PFSK-1 (cell line): ENCODE results near the gene RHOBTB3.

ENCODE experiments used
- POLR2AphosphoS5 ChIP-seq: IDR thresholded peaks from 2 replicates; pipeline ENCODE4 v1.6.1; 2012; ENCODE audit warnings: low read depth, mild to moderate bottlenecking, control low read depth, low read length, moderate library complexity
- SIN3A ChIP-seq: IDR thresholded peaks from 2 replicates; pipeline ENCODE4 v1.6.1; 2012; ENCODE audit warnings: mild to moderate bottlenecking, low read length, moderate library complexity, borderline replicate concordance; ENCODE audit not compliant: insufficient read depth
- TAF1 ChIP-seq: IDR thresholded peaks from 2 replicates; pipeline ENCODE4 v1.6.1; 2012; ENCODE audit warnings: low read length, control low read depth, borderline replicate concordance; ENCODE audit not compliant: insufficient read depth
- TF ChIP-seq, protein P1 (sequence below), 2 experiments: IDR thresholded peaks; 2 replicates each; pipeline versions ENCODE4 v1.6.1 to v1.8.0; 2011 to 2012; ENCODE audit warnings: low read depth in 2 of 2, low read length in 2 of 2, control low read depth in 1 of 2, inconsistent platforms in 1 of 2, mild to moderate bottlenecking in 1 of 2, moderate library complexity in 1 of 2; ENCODE audit not compliant: insufficient read depth in 1 of 2

DNA sequence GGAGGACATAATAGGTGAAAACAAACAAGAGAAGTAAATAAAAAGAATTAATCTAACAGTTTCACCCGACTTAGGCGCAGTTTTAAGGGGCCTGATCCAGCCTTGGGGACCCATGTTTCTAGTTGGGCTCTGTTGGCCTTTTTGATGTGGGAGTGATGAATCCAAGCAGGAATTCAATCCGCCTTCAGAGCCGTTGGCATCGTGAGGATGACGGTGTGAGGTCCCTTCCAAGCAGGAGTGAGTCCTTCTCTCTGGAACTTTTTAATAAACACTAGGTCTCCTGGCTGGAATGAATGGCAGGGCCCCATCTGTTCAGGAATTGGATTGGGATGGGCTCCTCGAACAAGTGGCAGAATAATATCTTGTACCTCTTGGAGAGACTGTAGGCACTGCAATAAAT is 22.3 kb upstream of the RHOBTB3 start:
- no peak for TF ChIP-seq POLR2AphosphoS5
- TF ChIP-seq, protein P1, sequence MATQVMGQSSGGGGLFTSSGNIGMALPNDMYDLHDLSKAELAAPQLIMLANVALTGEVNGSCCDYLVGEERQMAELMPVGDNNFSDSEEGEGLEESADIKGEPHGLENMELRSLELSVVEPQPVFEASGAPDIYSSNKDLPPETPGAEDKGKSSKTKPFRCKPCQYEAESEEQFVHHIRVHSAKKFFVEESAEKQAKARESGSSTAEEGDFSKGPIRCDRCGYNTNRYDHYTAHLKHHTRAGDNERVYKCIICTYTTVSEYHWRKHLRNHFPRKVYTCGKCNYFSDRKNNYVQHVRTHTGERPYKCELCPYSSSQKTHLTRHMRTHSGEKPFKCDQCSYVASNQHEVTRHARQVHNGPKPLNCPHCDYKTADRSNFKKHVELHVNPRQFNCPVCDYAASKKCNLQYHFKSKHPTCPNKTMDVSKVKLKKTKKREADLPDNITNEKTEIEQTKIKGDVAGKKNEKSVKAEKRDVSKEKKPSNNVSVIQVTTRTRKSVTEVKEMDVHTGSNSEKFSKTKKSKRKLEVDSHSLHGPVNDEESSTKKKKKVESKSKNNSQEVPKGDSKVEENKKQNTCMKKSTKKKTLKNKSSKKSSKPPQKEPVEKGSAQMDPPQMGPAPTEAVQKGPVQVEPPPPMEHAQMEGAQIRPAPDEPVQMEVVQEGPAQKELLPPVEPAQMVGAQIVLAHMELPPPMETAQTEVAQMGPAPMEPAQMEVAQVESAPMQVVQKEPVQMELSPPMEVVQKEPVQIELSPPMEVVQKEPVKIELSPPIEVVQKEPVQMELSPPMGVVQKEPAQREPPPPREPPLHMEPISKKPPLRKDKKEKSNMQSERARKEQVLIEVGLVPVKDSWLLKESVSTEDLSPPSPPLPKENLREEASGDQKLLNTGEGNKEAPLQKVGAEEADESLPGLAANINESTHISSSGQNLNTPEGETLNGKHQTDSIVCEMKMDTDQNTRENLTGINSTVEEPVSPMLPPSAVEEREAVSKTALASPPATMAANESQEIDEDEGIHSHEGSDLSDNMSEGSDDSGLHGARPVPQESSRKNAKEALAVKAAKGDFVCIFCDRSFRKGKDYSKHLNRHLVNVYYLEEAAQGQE (IDR thresholded peaks at IDR 0.05; ENCODE audit: insufficient read depth in 1 of 2, low read depth in 2 of 2, low read length in 2 of 2): no peak
- TF ChIP-seq TAF1: no peak
- TF ChIP-seq SIN3A: no peak
